ENCODE measurements around the gene NFE2L3. TPM values are rescaled to one million over a fixed set of nuclear protein-coding genes. Genes with fewer than 3 reads are reported as not detected.
A peak's percentile ranks its signal among the peaks of the same experiment; 100 is the strongest.

The NFE2L3 gene
- total and polyA plus RNA-seq, 9 of the 15 experiments (the other 6 are each of a cell fraction or from before 2014, with no cell fraction given) = 2.9 to 16.9 (median 12.4) TPM

- ChIA-PET POLR2A (interaction anchor here (0.6 to 5.1 kb wide), 25 partner anchors 9 to 495 kb away, joined by 3 to 80 read pairs (median 5); partner anchors contain the start of genes NFE2L3 and SNX10), CTCF (ENCODE audit: low intra/inter-chr PET ratio) (interaction anchor here (0.6 to 1.7 kb wide), 3 partner anchors 9 to 107 kb away, joined by 3 to 10 read pairs (median 3); no protein-coding TSS in a partner anchor)
- intact Hi-C loops (cut with micrococcal nuclease) = no loop called here
- ATAC-seq (no peak), DNase-seq (ENCODE audit: extremely low read depth in 1 of 4, low spot score in 3 of 4) (peak in 1 of 4 experiments; percentile 21), FAIRE-seq (no peak)
- Histone ChIP-seq H3K9me1 (ENCODE audit: control insufficient read depth, insufficient read depth, low read length) (no peaks in the 10 kb centered on the region), H3K27me3 (ENCODE audit: control insufficient read depth in 2 of 2, insufficient read depth in 2 of 2, low read length in 2 of 2) (no peaks in the 10 kb centered on the region), H3K9me3 (replicated peaks; ENCODE audit: control insufficient read depth, insufficient read depth, low read depth, low read length) (no peaks in the 10 kb centered on the region), H3K4me3 (peak overlapping the region; percentile 76), H3K27ac (ENCODE audit: extremely low read depth, low read depth, low read length) (peak overlapping the region; percentile 97; the same call in 2 of the 3 replicates), H3K36me3 (ENCODE audit: control insufficient read depth, insufficient read depth, low read length) (peaks cover 72% of the 10 kb centered on the region), H3K4me1 (replicated peaks in 1 of 2; ENCODE audit: control insufficient read depth in 2 of 2, insufficient read depth in 2 of 2, low read length in 2 of 2) (peaks cover 3 to 30% of the 10 kb centered on the region in 2 experiments; a peak in 3 of 5 replicates), H3K79me2 (ENCODE audit: control insufficient read depth, insufficient read depth, low read length) (peaks cover 93% of the 10 kb centered on the region), H2AFZ (ENCODE audit: low read depth, low read length) (no peak overlapping the region), H3K4me2 (ENCODE audit: insufficient read depth, low read length) (peak overlapping the region; percentile 89), H3K9ac (ENCODE audit: insufficient read depth in 1 of 2, low read depth in 2 of 2, low read length in 2 of 2) (peak overlapping the region in 1 of 2 experiments; percentile 99; a peak in 2 of 4 replicates), H4K20me1 (replicated peaks; ENCODE audit: control insufficient read depth, insufficient read depth, low read length) (peaks cover 68% of the 10 kb centered on the region)
- TSS peak; percentile 35 for BruUV-seq (replicated peaks)
- in situ Hi-C loops (cut with MboI) = loop anchor here (5.0 kb wide), 1 partner anchor 90 kb away; no protein-coding TSS in a partner anchor
- 7% methylated on average over 5 of the region's 5 CpGs for whole genome bisulfite sequencing (ENCODE audit: insufficient coverage, low coverage, missing lambda C conversion rate)
- TF ChIP-seq CHD1 (IDR thresholded peaks at IDR 0.05; ENCODE audit: low read length) (peak; percentile 20), HDAC3 (IDR thresholded peaks at IDR 0.05; ENCODE audit: borderline replicate concordance, partially characterized antibody) (no peak), FOXJ2 (tag; IDR thresholded peaks at IDR 0.05) (no peak), MYBL2 (IDR thresholded peaks at IDR 0.05; ENCODE audit: low read depth) (no peak), MYBL2 (CRISPR knock-in tag; IDR thresholded peaks at IDR 0.05; ENCODE audit: borderline replicate concordance) (no peak), ZNF583 (CRISPR knock-in tag; IDR thresholded peaks at IDR 0.05) (no peak), MEF2D (tag; conservative IDR thresholded peaks at IDR 0.05; ENCODE audit: low read depth) (no peak), ZFP91 (CRISPR knock-in tag; IDR thresholded peaks at IDR 0.05) (no peak), DMBX1 (CRISPR knock-in tag; IDR thresholded peaks at IDR 0.05; ENCODE audit: borderline replicate concordance) (no peak), HMGN3 (IDR thresholded peaks at IDR 0.05; ENCODE audit: borderline replicate concordance, extremely low read depth, insufficient read length, low read depth, low read length) (no peak), ZC3H11A (IDR thresholded peaks at IDR 0.05; ENCODE audit: low read depth, low read length) (no peak), ZNF518B (CRISPR knock-in tag; IDR thresholded peaks at IDR 0.05) (no peak), POLR2H (tag; IDR thresholded peaks at IDR 0.05; ENCODE audit: low read depth) (peak; percentile 68), NCOA2 (IDR thresholded peaks at IDR 0.05; ENCODE audit: partially characterized antibody in 2 of 2) (no peak), POLR2A (conservative IDR thresholded peaks at IDR 0.05) (peak; percentile 53), MTA2 (IDR thresholded peaks at IDR 0.05; ENCODE audit: low read depth) (no peak), ZNF347 (CRISPR knock-in tag; IDR thresholded peaks at IDR 0.05; ENCODE audit: low read depth) (no peak)
Observed at GRCh38 chr7:26197153-26198115, 45.4 kb downstream of the NFE2L3 start.
